Measurements from ENCODE around the gene KIF13A. TPM values are rescaled to one million over a fixed set of nuclear protein-coding genes. Genes with fewer than 3 reads are reported as not detected.

KIF13A gene
- total and polyA plus RNA-seq, 2 experiments from 2014 or later, result 8.4 to 28.2 TPM

DNA sequence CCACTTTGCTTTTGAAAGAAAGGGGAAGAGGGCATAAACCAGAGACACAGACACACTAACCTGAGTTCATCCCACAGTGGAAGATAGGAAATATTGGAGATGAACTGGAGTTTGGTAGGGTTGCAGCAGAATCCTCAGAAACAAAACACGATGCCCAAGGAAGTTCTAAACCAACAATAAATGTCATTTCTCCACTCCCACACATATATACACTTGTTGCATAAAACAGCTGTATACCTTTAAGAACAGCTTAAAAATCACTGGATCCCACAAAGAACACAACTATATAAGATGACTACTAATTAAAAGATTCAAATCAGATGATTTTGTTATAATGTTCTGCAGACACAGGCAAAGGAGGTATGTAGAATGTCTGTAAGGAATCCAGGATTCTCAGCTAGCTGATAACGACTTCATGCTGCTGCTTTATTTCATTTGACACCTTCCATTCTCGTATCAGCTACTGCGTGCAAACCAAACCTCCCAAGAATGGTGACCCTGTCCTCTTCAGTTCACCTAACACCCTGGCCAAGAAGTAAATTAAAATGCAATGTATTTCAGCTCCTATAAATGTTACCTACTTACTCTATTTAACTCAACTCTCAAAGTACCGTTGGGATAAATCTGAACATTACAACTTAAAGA is 14.3 kb downstream of the KIF13A start:
- Histone ChIP-seq H3K79me2 (replicated peaks; ENCODE audit: insufficient read depth) (peaks cover 91% of the 10 kb centered on the region), H4K20me1 (replicated peaks; ENCODE audit: insufficient read depth) (no peaks in the 10 kb centered on the region; the same call in none of the 2 replicates), H3K27ac (ENCODE audit: low read depth) (peak overlapping the region; percentile 22; the same call in 1 of the 2 replicates), H3K27me3 (ENCODE audit: insufficient read depth) (no peaks in the 10 kb centered on the region), H3K9me2 (ENCODE audit: insufficient read depth) (no peaks in the 10 kb centered on the region), H3K4me3 (no peak overlapping the region), H2AFZ (no peak overlapping the region), H3F3A (replicated peaks; ENCODE audit: low read depth) (no peaks in the 10 kb centered on the region), H3K36me3 (ENCODE audit: insufficient read depth) (no peaks in the 10 kb centered on the region), H3K4me2 (peak overlapping the region; percentile 60; the same call in 1 of the 2 replicates), H3K4me1 (ENCODE audit: insufficient read depth) (peaks cover 21% of the 10 kb centered on the region)
- peaks cover 2% of the 10 kb centered on the region; the same call in 1 of the 3 replicates for H3K9me3 Mint-ChIP-seq
- H3K4me1 Mint-ChIP-seq, result peaks cover 35% of the 10 kb centered on the region
- DNase-seq (ENCODE audit: low spot score) (no peak), ATAC-seq (no peak)
- no peak overlapping the region for H3K4me3 Mint-ChIP-seq
- TF ChIP-seq, protein P1, sequence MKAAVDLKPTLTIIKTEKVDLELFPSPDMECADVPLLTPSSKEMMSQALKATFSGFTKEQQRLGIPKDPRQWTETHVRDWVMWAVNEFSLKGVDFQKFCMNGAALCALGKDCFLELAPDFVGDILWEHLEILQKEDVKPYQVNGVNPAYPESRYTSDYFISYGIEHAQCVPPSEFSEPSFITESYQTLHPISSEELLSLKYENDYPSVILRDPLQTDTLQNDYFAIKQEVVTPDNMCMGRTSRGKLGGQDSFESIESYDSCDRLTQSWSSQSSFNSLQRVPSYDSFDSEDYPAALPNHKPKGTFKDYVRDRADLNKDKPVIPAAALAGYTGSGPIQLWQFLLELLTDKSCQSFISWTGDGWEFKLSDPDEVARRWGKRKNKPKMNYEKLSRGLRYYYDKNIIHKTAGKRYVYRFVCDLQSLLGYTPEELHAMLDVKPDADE (IDR thresholded peaks at IDR 0.05), result no peak
- TF ChIP-seq, protein P2, sequence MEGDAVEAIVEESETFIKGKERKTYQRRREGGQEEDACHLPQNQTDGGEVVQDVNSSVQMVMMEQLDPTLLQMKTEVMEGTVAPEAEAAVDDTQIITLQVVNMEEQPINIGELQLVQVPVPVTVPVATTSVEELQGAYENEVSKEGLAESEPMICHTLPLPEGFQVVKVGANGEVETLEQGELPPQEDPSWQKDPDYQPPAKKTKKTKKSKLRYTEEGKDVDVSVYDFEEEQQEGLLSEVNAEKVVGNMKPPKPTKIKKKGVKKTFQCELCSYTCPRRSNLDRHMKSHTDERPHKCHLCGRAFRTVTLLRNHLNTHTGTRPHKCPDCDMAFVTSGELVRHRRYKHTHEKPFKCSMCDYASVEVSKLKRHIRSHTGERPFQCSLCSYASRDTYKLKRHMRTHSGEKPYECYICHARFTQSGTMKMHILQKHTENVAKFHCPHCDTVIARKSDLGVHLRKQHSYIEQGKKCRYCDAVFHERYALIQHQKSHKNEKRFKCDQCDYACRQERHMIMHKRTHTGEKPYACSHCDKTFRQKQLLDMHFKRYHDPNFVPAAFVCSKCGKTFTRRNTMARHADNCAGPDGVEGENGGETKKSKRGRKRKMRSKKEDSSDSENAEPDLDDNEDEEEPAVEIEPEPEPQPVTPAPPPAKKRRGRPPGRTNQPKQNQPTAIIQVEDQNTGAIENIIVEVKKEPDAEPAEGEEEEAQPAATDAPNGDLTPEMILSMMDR (conservative IDR thresholded peaks at IDR 0.05; ENCODE audit: low read depth in 2 of 2), result no peak
- TF ChIP-seq STAT1 (IDR thresholded peaks at IDR 0.05; ENCODE audit: unreplicated experiment) (no peak), ZNF114 (CRISPR knock-in tag; IDR thresholded peaks at IDR 0.05) (no peak), JUNB (IDR thresholded peaks at IDR 0.05; ENCODE audit: unreplicated experiment) (no peak), EZH2 (IDR thresholded peaks at IDR 0.05; ENCODE audit: low read depth, unreplicated experiment) (no peak), CREB1 (CRISPR knock-in tag; IDR thresholded peaks at IDR 0.05; ENCODE audit: low read depth) (no peak)
- H3K36me3 Mint-ChIP-seq (ENCODE audit: low read depth), result peaks cover 4% of the 10 kb centered on the region; the same call in 2 of the 3 replicates
- H3K27me3 Mint-ChIP-seq (ENCODE audit: insufficient read depth, low read depth, poor library complexity), result no peaks in the 10 kb centered on the region
- H3K27ac Mint-ChIP-seq, result peak overlapping the region; percentile 68

- Histone ChIP-seq H3K4me1 (ENCODE audit: insufficient read depth) (peaks cover 28% of the 10 kb centered on the region), H4K20me1 (replicated peaks; ENCODE audit: insufficient read depth) (peaks cover 6% of the 10 kb centered on the region), H3K27ac (ENCODE audit: low read depth) (peak overlapping the region; percentile 22; the same call in 1 of the 2 replicates), H3K4me2 (peak overlapping the region; percentile 60; the same call in 1 of the 2 replicates), H3K9me2 (ENCODE audit: insufficient read depth) (no peaks in the 10 kb centered on the region), H3F3A (replicated peaks; ENCODE audit: low read depth) (no peaks in the 10 kb centered on the region), H2AFZ (no peak overlapping the region), H3K4me3 (no peak overlapping the region), H3K36me3 (ENCODE audit: insufficient read depth) (no peaks in the 10 kb centered on the region), H3K79me2 (replicated peaks; ENCODE audit: insufficient read depth) (peaks cover 91% of the 10 kb centered on the region), H3K27me3 (ENCODE audit: insufficient read depth) (no peaks in the 10 kb centered on the region)
- Mint-ChIP-seq H3K4me1 (peaks cover 37% of the 10 kb centered on the region), H3K36me3 (ENCODE audit: low read depth) (peaks cover 4% of the 10 kb centered on the region; the same call in 2 of the 3 replicates), H3K27ac (peak overlapping the region; percentile 68), H3K4me3 (no peak overlapping the region), H3K27me3 (ENCODE audit: insufficient read depth, low read depth, poor library complexity) (no peaks in the 10 kb centered on the region), H3K9me3 (peaks cover 2% of the 10 kb centered on the region; the same call in 1 of the 3 replicates)
- DNase-seq (ENCODE audit: low spot score) (no peak), ATAC-seq (no peak)
- TF ChIP-seq CREB1 (CRISPR knock-in tag; IDR thresholded peaks at IDR 0.05; ENCODE audit: low read depth) (no peak), EZH2phosphoT487 (IDR thresholded peaks at IDR 0.05; ENCODE audit: unreplicated experiment) (no peak), ZNF114 (CRISPR knock-in tag; IDR thresholded peaks at IDR 0.05) (no peak), STAT1 (IDR thresholded peaks at IDR 0.05; ENCODE audit: unreplicated experiment) (no peak), JUNB (IDR thresholded peaks at IDR 0.05; ENCODE audit: unreplicated experiment) (no peak), EZH2 (IDR thresholded peaks at IDR 0.05; ENCODE audit: low read depth, unreplicated experiment) (no peak), NANOG (IDR thresholded peaks at IDR 0.05; ENCODE audit: borderline replicate concordance) (no peak)
- TF ChIP-seq, protein P1 (IDR thresholded peaks at IDR 0.05), result no peak
- TF ChIP-seq, protein P2 (conservative IDR thresholded peaks at IDR 0.05; ENCODE audit: low read depth in 2 of 2), result no peak
- TF ChIP-seq, protein P3, sequence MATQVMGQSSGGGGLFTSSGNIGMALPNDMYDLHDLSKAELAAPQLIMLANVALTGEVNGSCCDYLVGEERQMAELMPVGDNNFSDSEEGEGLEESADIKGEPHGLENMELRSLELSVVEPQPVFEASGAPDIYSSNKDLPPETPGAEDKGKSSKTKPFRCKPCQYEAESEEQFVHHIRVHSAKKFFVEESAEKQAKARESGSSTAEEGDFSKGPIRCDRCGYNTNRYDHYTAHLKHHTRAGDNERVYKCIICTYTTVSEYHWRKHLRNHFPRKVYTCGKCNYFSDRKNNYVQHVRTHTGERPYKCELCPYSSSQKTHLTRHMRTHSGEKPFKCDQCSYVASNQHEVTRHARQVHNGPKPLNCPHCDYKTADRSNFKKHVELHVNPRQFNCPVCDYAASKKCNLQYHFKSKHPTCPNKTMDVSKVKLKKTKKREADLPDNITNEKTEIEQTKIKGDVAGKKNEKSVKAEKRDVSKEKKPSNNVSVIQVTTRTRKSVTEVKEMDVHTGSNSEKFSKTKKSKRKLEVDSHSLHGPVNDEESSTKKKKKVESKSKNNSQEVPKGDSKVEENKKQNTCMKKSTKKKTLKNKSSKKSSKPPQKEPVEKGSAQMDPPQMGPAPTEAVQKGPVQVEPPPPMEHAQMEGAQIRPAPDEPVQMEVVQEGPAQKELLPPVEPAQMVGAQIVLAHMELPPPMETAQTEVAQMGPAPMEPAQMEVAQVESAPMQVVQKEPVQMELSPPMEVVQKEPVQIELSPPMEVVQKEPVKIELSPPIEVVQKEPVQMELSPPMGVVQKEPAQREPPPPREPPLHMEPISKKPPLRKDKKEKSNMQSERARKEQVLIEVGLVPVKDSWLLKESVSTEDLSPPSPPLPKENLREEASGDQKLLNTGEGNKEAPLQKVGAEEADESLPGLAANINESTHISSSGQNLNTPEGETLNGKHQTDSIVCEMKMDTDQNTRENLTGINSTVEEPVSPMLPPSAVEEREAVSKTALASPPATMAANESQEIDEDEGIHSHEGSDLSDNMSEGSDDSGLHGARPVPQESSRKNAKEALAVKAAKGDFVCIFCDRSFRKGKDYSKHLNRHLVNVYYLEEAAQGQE (IDR thresholded peaks at IDR 0.05; ENCODE audit: unreplicated experiment), result no peak
Measured at GRCh38 chr6:17972074-17972952, 15.1 kb downstream of the KIF13A start.

All from GM23338 (cell line).